ENCODE results near the gene BRINP3.
"Not testable (repeated sequence)": the region's sequence is repeated elsewhere in the genome, so short reads cannot be mapped to it uniquely, and the experiment has no call there.

BRINP3 gene

GRCh38 chr1:190477762-190478148 is at the start of gene BRINP3:
Gene BRINP3, minus strand, starts transcription at chr1:190477864.
- DNase-seq: no peak

- no peak for DNase-seq
These were observed 33.9 kb upstream of the BRINP3 start for GRCh38 chr1:190511554-190511953.

- no peak for DNase-seq
These were observed 29.7 kb upstream of the BRINP3 start for GRCh38 chr1:190507357-190507756.

- not testable (repeated sequence) for DNase-seq
These were observed 26.9 kb upstream of the BRINP3 start for GRCh38 chr1:190504539-190504938.

- no peak for DNase-seq
These were observed 19.9 kb upstream of the BRINP3 start for GRCh38 chr1:190497565-190497964.

GRCh38 chr1:190494451-190494850 is 16.8 kb upstream of the BRINP3 start:
- no peak for DNase-seq

- no peak for DNase-seq
These were observed 13.7 kb upstream of the BRINP3 start for GRCh38 chr1:190491404-190491803.

GRCh38 chr1:190484045-190484444 is 6.4 kb upstream of the BRINP3 start:
- DNase-seq: no peak

GRCh38 chr1:190480231-190480630 is 2.6 kb upstream of the BRINP3 start:
- no peak for DNase-seq

GRCh38 chr1:190479516-190479915 is 1.9 kb upstream of the BRINP3 start:
- no peak for DNase-seq

GRCh38 chr1:190479050-190479397 is 1.4 kb upstream of the BRINP3 start:
- DNase-seq: no peak

GRCh38 chr1:190478149-190479049 is 735 bp upstream of the BRINP3 start:
- DNase-seq: no peak

- no peak for DNase-seq
These were observed 858 bp downstream of the BRINP3 start for GRCh38 chr1:190476806-190477205.

- no peak for DNase-seq
These were observed 1.3 kb downstream of the BRINP3 start for GRCh38 chr1:190476321-190476720.

- no peak for DNase-seq
These were observed 2.1 kb downstream of the BRINP3 start for GRCh38 chr1:190475421-190476141.

GRCh38 chr1:190474650-190475211 is 2.9 kb downstream of the BRINP3 start:
- DNase-seq: no peak

GRCh38 chr1:190474010-190474409 is 3.7 kb downstream of the BRINP3 start:
- DNase-seq: no peak

GRCh38 chr1:190472494-190472893 is 5.2 kb downstream of the BRINP3 start:
- no peak for DNase-seq

GRCh38 chr1:190472042-190472441 is 5.6 kb downstream of the BRINP3 start:
- no peak for DNase-seq

- no peak for DNase-seq
These were observed 13.0 kb downstream of the BRINP3 start for GRCh38 chr1:190464690-190465089.

GRCh38 chr1:190456129-190456528 is 21.5 kb downstream of the BRINP3 start:
- no peak for DNase-seq

- no peak for DNase-seq
These were observed 22.0 kb downstream of the BRINP3 start for GRCh38 chr1:190455631-190456030.

- no peak for DNase-seq
These were observed 24.1 kb downstream of the BRINP3 start for GRCh38 chr1:190453550-190453949.

GRCh38 chr1:190452272-190452848 is 25.3 kb downstream of the BRINP3 start:
- no peak for DNase-seq

Data from activated CD8-positive, alpha-beta memory T cell treated with anti-CD3 and anti-CD28 coated beads, Interleukin-2, amount 50 U/mL, for 4 hours (primary cell).